Loucy (cell line): ENCODE data around the gene NMB.

Experiments used
- H2AFZ ChIP-seq: fragments of 200-600 bp; sonication (generic); 2 replicates; pipeline ENCODE4 v1.6.0; 2016; ENCODE audit warnings: antibody characterized with exemption, mild to moderate bottlenecking, low read length, moderate library complexity
- H3F3A ChIP-seq: fragments of 200-600 bp; 2 replicates; pipeline ENCODE4 v1.6.0; 2016; ENCODE audit warnings: antibody characterized with exemption, low read depth, mild to moderate bottlenecking
- H3K27me3 ChIP-seq: fragments of 200-600 bp; sonication (generic); 2 replicates; pipeline ENCODE4 v1.6.1; 2014; ENCODE audit warnings: low read length, mild to moderate bottlenecking; ENCODE audit not compliant: insufficient read depth, poor library complexity, severe bottlenecking
- H3K36me3 ChIP-seq: fragments of 200-600 bp; sonication (generic); 2 replicates; pipeline ENCODE4 v1.6.1; 2016; ENCODE audit warnings: low read length; ENCODE audit not compliant: insufficient read depth
- H3K4me1 ChIP-seq: fragments of 200-600 bp; sonication (generic); 2 replicates; pipeline ENCODE4 v1.5.1; 2014; ENCODE audit warnings: low read length, mild to moderate bottlenecking; ENCODE audit not compliant: insufficient read depth, poor library complexity, severe bottlenecking
- H3K4me2 ChIP-seq: fragments of 200-600 bp; sonication (generic); 2 replicates; pipeline ENCODE4 v1.6.0; 2014; ENCODE audit warnings: antibody characterized with exemption, low read length, low read depth, mild to moderate bottlenecking; ENCODE audit not compliant: poor library complexity, severe bottlenecking
- H3K4me3 ChIP-seq: fragments of 200-600 bp; sonication (generic); 2 replicates; pipeline ENCODE4 v1.5.1; 2014; ENCODE audit warnings: low read length, mild to moderate bottlenecking, mixed read lengths; ENCODE audit not compliant: poor library complexity, severe bottlenecking
- H3K79me2 ChIP-seq: fragments of 200-600 bp; sonication (generic); 2 replicates; pipeline ENCODE4 v1.6.1; 2014; ENCODE audit warnings: low read length; ENCODE audit not compliant: insufficient read depth
- H3K9ac ChIP-seq: fragments of 200-600 bp; sonication (generic); 2 replicates; pipeline ENCODE4 v1.6.0; 2014; ENCODE audit warnings: mild to moderate bottlenecking, low read depth, low read length, moderate library complexity; ENCODE audit not compliant: poor library complexity, severe bottlenecking
- H3K9me2 ChIP-seq: fragments of 200-600 bp; sonication (generic); replicated peaks from 2 replicates; pipeline ENCODE4 v1.6.1; 2016; ENCODE audit warnings: low read depth, low read length, mixed read lengths
- H3K9me3 ChIP-seq: fragments of 200-600 bp; sonication (generic); 2 replicates; pipeline ENCODE4 v1.6.1; 2014; ENCODE audit warnings: mild to moderate bottlenecking, antibody characterized with exemption, low read length, low read depth; ENCODE audit not compliant: insufficient read depth
- H4K20me1 ChIP-seq: fragments of 200-600 bp; sonication (generic); 2 replicates; pipeline ENCODE4 v1.6.0; 2014; ENCODE audit warnings: antibody characterized with exemption, low read length, mild to moderate bottlenecking; ENCODE audit not compliant: insufficient read depth, poor library complexity, severe bottlenecking
- EZH2phosphoT487 ChIP-seq: fragments of 200-600 bp; IDR thresholded peaks from 2 replicates; pipeline ENCODE4 v1.6.1; 2018; ENCODE audit warnings: antibody characterized with exemption, mild to moderate bottlenecking, moderate library complexity, borderline replicate concordance
- TF ChIP-seq, protein P1 (sequence below): fragments of 200-600 bp; sonication (generic); conservative IDR thresholded peaks from 2 replicates; pipeline ENCODE4 v1.5.1; 2014; ENCODE audit warnings: mild to moderate bottlenecking, antibody characterized with exemption, low read length

Gene NMB

DNA sequence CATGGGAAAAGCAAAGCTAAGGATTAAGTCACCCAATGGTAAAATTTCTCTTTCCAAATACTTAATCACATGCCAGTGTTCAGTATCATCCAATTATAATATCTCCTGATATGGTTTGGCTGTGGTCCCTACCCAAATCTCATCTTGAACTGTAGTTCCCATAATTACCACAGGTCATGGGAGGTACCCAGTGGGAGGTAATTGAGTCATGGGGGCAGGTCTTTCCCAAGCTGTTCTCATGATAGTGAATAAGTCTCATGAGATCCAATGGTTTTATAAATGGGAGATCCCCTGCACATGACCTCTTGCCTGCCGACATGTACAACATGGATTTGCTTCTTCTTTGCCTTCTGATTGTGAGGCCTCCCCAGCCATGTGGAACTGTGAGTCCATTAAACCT lies 26.1 kb upstream of the NMB start:
- H3K9me3 ChIP-seq, result no peaks in the 10 kb centered on the region
- no peaks in the 10 kb centered on the region for H4K20me1 ChIP-seq
- H3K27me3 ChIP-seq, result no peaks in the 10 kb centered on the region
- H3K4me3 ChIP-seq, result no peak overlapping the region
- no peaks in the 10 kb centered on the region for H3F3A ChIP-seq
- H3K9me2 ChIP-seq, result no peaks in the 10 kb centered on the region
- no peak for TF ChIP-seq EZH2phosphoT487
- TF ChIP-seq, protein P1, sequence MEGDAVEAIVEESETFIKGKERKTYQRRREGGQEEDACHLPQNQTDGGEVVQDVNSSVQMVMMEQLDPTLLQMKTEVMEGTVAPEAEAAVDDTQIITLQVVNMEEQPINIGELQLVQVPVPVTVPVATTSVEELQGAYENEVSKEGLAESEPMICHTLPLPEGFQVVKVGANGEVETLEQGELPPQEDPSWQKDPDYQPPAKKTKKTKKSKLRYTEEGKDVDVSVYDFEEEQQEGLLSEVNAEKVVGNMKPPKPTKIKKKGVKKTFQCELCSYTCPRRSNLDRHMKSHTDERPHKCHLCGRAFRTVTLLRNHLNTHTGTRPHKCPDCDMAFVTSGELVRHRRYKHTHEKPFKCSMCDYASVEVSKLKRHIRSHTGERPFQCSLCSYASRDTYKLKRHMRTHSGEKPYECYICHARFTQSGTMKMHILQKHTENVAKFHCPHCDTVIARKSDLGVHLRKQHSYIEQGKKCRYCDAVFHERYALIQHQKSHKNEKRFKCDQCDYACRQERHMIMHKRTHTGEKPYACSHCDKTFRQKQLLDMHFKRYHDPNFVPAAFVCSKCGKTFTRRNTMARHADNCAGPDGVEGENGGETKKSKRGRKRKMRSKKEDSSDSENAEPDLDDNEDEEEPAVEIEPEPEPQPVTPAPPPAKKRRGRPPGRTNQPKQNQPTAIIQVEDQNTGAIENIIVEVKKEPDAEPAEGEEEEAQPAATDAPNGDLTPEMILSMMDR, result no peak
- peaks cover 70% of the 10 kb centered on the region for H3K36me3 ChIP-seq
- H3K79me2 ChIP-seq, result no peaks in the 10 kb centered on the region
- no peak overlapping the region for H3K9ac ChIP-seq
- H3K4me1 ChIP-seq, result no peaks in the 10 kb centered on the region
- H2AFZ ChIP-seq, result no peak overlapping the region
- no peak overlapping the region for H3K4me2 ChIP-seq

DNA sequence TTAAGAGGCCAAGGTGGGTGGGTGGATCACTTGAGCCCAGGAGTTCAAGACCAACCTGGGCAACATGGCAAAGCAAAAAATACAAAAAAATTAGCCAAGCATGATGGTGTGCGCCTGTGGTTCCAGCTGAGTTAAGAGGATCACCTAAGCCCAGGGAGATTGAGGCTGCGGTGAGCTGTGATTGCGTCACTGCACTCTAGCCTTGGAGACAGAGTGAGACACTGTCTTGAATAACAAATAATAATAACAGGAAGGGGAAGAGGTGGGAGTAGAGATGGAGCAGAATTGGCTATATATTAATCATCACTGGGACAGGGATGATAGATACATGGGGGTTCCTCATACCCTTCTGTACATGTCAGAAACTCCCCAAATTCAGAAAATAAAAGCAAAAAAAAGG lies 23.8 kb upstream of the NMB start:
- H3K79me2 ChIP-seq, result no peaks in the 10 kb centered on the region
- H3K9me3 ChIP-seq, result no peaks in the 10 kb centered on the region
- H3K36me3 ChIP-seq, result peaks cover 63% of the 10 kb centered on the region; the same call in 1 of the 2 replicates
- H3K4me2 ChIP-seq, result no peak overlapping the region
- H2AFZ ChIP-seq, result no peak overlapping the region
- no peaks in the 10 kb centered on the region for H3F3A ChIP-seq
- TF ChIP-seq EZH2phosphoT487, result no peak
- TF ChIP-seq, protein P1, result no peak
- H3K4me1 ChIP-seq, result no peaks in the 10 kb centered on the region
- H3K4me3 ChIP-seq, result no peak overlapping the region
- H3K9me2 ChIP-seq, result no peaks in the 10 kb centered on the region
- H3K27me3 ChIP-seq, result no peaks in the 10 kb centered on the region
- H3K9ac ChIP-seq, result no peak overlapping the region
- H4K20me1 ChIP-seq, result no peaks in the 10 kb centered on the region

DNA sequence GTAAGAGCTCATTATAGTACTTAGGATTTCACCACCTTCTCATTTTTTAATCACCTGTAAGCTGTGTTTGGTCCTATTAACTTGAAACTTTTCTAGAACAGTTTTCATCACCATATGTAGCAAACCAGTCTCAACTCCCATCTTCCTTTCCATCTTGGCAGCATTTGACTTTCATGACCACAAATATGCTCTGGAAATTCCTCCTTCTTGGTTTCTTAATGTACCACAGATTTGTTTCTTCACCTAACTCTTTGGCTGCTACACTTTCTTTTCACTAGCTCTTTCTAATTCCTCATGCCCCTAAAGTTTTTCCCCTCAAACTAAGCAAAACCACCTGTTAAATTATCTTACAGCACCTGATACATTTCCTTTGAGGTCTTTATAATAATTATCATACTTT lies 13.2 kb upstream of the NMB start:
- no peaks in the 10 kb centered on the region for H3K27me3 ChIP-seq
- TF ChIP-seq, protein P1, result no peak
- no peak for TF ChIP-seq EZH2phosphoT487
- H3K4me1 ChIP-seq, result no peaks in the 10 kb centered on the region
- no peaks in the 10 kb centered on the region for H3K79me2 ChIP-seq
- no peak overlapping the region for H3K9ac ChIP-seq
- H3K36me3 ChIP-seq, result peaks cover 50% of the 10 kb centered on the region; the same call in 1 of the 2 replicates
- H2AFZ ChIP-seq, result no peak overlapping the region
- no peak overlapping the region for H3K4me2 ChIP-seq
- H3K9me2 ChIP-seq, result no peaks in the 10 kb centered on the region
- H3K4me3 ChIP-seq, result no peak overlapping the region
- no peaks in the 10 kb centered on the region for H3F3A ChIP-seq
- no peaks in the 10 kb centered on the region for H4K20me1 ChIP-seq
- no peaks in the 10 kb centered on the region for H3K9me3 ChIP-seq
